Dermis microvascular lymphatic vessel endothelial cell (primary cell): Measurements from ENCODE around the gene TPRA1. TPM values are rescaled to one million over a fixed set of nuclear protein-coding genes. Genes with fewer than 3 reads are reported as not detected.

Experiments used
- DNase-seq, 2 donors: peaks; one replicate each; pipeline versions ENCODE4 v3.0.0 to v3.0.0-alpha.2; 2010; ENCODE audit warnings: low read depth in 2 of 2
- total RNA-seq: library from RNA; depleted of rRNA; stranded (reverse); fragments of >200 nt; gene quantifications from 2 replicates; pipeline ENCODE4 v1.2.1, GENCODE V29; 2014

TPRA1 gene
- total RNA-seq, 1 donor from 2014 or later: 23.1 TPM

- DNase-seq: no peak
Observed at GRCh38 chr3:127590282-127590592, 296 bp downstream of the TPRA1 start.

GRCh38 chr3:127589600-127590281 is 792 bp downstream of the TPRA1 start:
- DNase-seq: peak in 1 of 2 donors; percentile 21

GRCh38 chr3:127588806-127589577 is 1.5 kb downstream of the TPRA1 start:
- peak in 1 of 2 donors; percentile 30 for DNase-seq

- no peak for DNase-seq
Observed at GRCh38 chr3:127587876-127588275, 2.7 kb downstream of the TPRA1 start.

GRCh38 chr3:127585813-127586413 is 4.6 kb downstream of the TPRA1 start:
- no peak for DNase-seq

- no peak for DNase-seq
Observed at GRCh38 chr3:127585163-127585812, 5.2 kb downstream of the TPRA1 start.

GRCh38 chr3:127584734-127585133 is 5.8 kb downstream of the TPRA1 start:
- no peak for DNase-seq

GRCh38 chr3:127580327-127581060 is 10.0 kb downstream of the TPRA1 start:
- DNase-seq: no peak

GRCh38 chr3:127578802-127579201 is 11.7 kb downstream of the TPRA1 start:
- no peak for DNase-seq

GRCh38 chr3:127578168-127578567 is 12.4 kb downstream of the TPRA1 start:
- DNase-seq: no peak

GRCh38 chr3:127577448-127577847 is 13.1 kb downstream of the TPRA1 start:
- no peak for DNase-seq

GRCh38 chr3:127574880-127575878 is 15.4 kb downstream of the TPRA1 start:
- DNase-seq: peak; percentile 59 to 85

- no peak for DNase-seq
Observed at GRCh38 chr3:127573912-127574311, 16.6 kb downstream of the TPRA1 start.

- no peak for DNase-seq
Observed at GRCh38 chr3:127573401-127573800, 17.1 kb downstream of the TPRA1 start.

- DNase-seq: no peak
Observed at GRCh38 chr3:127572735-127573134, 17.8 kb downstream of the TPRA1 start.

- no peak for DNase-seq
Observed at GRCh38 chr3:127572186-127572585, 18.3 kb downstream of the TPRA1 start.

- no peak for DNase-seq
Observed at GRCh38 chr3:127570520-127570919, 20.0 kb downstream of the TPRA1 start.

GRCh38 chr3:127569160-127569559 is 21.4 kb downstream of the TPRA1 start:
- no peak for DNase-seq

- DNase-seq: no peak
Observed at GRCh38 chr3:127568586-127568985, 21.9 kb downstream of the TPRA1 start.

GRCh38 chr3:127566833-127567232 is 23.7 kb downstream of the TPRA1 start:
- no peak for DNase-seq
